ACC112 (cell line): ENCODE data around the gene PTPRJ.

ENCODE experiments used
- H2AFZ ChIP-seq: fragments of 200-600 bp; sonication (generic); one replicate; pipeline ENCODE4 v1.6.0; 2017; ENCODE audit warnings: antibody characterized with exemption, low read length; ENCODE audit not compliant: unreplicated experiment
- H3K27ac ChIP-seq: fragments of 200-600 bp; sonication (generic); 2 replicates; pipeline ENCODE4 v1.5.1; 2014; ENCODE audit warnings: low read depth, mild to moderate bottlenecking, antibody characterized with exemption, low read length, moderate library complexity
- H3K27me3 ChIP-seq: fragments of 200-600 bp; sonication (generic); 2 replicates; pipeline ENCODE4 v1.6.1; 2014; ENCODE audit warnings: mild to moderate bottlenecking, antibody characterized with exemption, low read length, moderate library complexity, mixed read lengths; ENCODE audit not compliant: insufficient read depth
- H3K36me3 ChIP-seq: fragments of 200-600 bp; sonication (generic); 2 replicates; pipeline ENCODE4 v1.6.1; 2016; ENCODE audit warnings: mild to moderate bottlenecking, antibody characterized with exemption, low read length, moderate library complexity, mixed read lengths; ENCODE audit not compliant: insufficient read depth
- H3K4me1 ChIP-seq: fragments of 200-600 bp; sonication (generic); one replicate; pipeline ENCODE4 v1.6.1; 2016; ENCODE audit warnings: low read length, mixed read lengths; ENCODE audit not compliant: insufficient read depth, unreplicated experiment, control insufficient read depth
- H3K4me3 ChIP-seq: fragments of 200-600 bp; sonication (generic); 2 replicates; pipeline ENCODE4 v1.5.1; 2014; ENCODE audit warnings: mild to moderate bottlenecking, low read depth, low read length
- H3K79me2 ChIP-seq: fragments of 200-600 bp; sonication (generic); one replicate; pipeline ENCODE4 v1.6.0; 2016; ENCODE audit warnings: low read length; ENCODE audit not compliant: control insufficient read depth, unreplicated experiment, insufficient read depth

PTPRJ gene

DNA sequence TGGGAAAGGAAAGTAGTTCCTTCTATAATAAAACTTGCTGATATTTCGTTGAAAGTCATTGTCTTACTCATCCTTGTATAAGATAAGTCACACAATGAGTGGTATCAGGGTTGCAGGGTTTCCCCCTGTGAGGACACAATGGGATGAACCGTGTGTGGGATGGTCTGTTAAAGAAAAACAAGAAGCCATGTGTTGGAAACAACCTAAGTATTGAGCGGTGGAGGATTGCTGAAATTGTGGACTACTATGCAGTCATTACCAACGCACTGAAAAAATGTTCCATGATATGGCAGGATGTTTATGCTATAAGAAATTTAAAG lies 28.6 kb downstream of the PTPRJ start:
- peaks cover 39% of the 10 kb centered on the region for H3K79me2 ChIP-seq

DNA sequence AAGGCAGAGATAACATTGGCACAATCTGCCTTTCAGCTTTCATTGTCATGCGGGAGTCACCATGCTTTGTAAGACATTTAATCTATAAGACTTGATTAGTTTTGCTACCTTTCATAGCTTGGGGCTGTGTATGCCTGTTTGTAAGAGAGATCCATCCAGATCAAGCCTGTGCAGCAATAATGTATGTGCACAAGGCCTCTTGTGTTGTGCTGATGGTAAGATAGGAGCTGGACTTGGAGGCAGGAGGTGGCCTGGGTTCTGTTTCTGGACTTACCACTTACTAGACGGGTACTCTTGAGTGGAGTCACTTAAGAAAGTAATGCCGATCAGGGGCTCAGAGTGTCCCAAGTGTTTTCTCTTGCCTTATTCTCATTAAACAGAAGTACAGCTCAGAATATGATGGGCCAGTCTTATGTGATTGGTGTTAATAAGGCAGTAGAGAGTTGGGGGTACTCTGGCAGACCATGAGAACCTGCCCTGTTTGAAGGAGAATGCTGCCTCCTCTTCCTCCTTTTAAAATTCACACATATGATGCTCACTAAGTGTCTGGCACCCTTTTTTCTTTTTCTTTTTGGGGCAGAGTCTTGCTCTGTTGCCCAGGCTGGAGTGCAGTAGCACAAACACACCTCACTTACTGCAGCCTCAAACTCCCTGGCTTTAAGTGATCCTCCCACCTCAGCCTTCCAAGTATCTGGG lies 30.9 kb downstream of the PTPRJ start:
- Histone ChIP-seq H3K27ac (no peak overlapping the region), H3K79me2 (peaks cover 29% of the 10 kb centered on the region), H2AFZ (no peak overlapping the region), H3K27me3 (no peaks in the 10 kb centered on the region), H3K4me3 (no peak overlapping the region), H3K36me3 (no peaks in the 10 kb centered on the region), H3K4me1 (peaks cover 26% of the 10 kb centered on the region)

More for the DNA sequence above, 28.6 kb downstream of the PTPRJ start:
- no peak overlapping the region for H3K27ac ChIP-seq
- H3K4me3 ChIP-seq = no peak overlapping the region
- no peaks in the 10 kb centered on the region for H3K36me3 ChIP-seq
- H3K27me3 ChIP-seq = no peaks in the 10 kb centered on the region
- H3K4me1 ChIP-seq = peaks cover 44% of the 10 kb centered on the region
- no peak overlapping the region for H2AFZ ChIP-seq

DNA sequence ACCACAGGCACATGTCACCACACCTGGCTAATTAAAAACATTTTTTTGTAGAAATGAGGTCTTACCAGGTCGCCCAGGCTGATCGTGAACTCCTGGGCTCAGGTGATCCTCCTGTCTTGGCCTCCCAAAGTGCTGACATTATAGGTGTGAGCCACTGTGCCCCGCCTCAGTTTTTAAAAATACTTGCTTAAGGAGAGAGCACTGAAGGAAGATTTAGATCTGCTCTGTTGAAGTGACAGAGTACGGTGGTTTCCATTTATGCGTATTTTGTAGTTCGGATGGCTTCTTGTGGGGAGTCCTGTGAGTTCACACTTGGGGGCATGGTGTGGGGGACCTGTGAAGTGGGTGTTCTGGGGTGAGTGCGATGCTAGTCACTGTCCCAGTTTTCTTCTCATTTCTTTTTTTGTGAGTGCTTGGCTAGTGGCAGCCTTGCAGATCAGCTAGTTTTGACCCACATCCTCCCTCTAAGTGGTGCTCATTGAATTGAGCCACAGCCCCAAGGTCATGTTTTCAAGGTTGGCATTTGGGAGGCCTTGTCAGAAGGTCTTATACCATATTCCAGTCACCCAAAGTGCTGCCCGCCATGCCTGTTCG lies 31.5 kb downstream of the PTPRJ start:
- Histone ChIP-seq H3K4me1 (peaks cover 23% of the 10 kb centered on the region), H3K36me3 (no peaks in the 10 kb centered on the region), H3K27me3 (no peaks in the 10 kb centered on the region), H3K4me3 (no peak overlapping the region), H3K79me2 (peaks cover 30% of the 10 kb centered on the region), H3K27ac (no peak overlapping the region), H2AFZ (no peak overlapping the region)

- Histone ChIP-seq H3K79me2 (peaks cover 33% of the 10 kb centered on the region), H2AFZ (no peak overlapping the region), H3K27me3 (no peaks in the 10 kb centered on the region), H3K27ac (no peak overlapping the region), H3K36me3 (no peaks in the 10 kb centered on the region), H3K4me3 (no peak overlapping the region), H3K4me1 (peaks cover 27% of the 10 kb centered on the region)
These were observed 33.0 kb downstream of the PTPRJ start for GRCh38 chr11:48013269-48013901.

- no peak overlapping the region for H3K4me3 ChIP-seq
- H3K79me2 ChIP-seq = peaks cover 27% of the 10 kb centered on the region
- H3K27me3 ChIP-seq = no peaks in the 10 kb centered on the region
- H2AFZ ChIP-seq = no peak overlapping the region
- no peak overlapping the region for H3K27ac ChIP-seq
- H3K4me1 ChIP-seq = peaks cover 29% of the 10 kb centered on the region
- H3K36me3 ChIP-seq = no peaks in the 10 kb centered on the region
These were observed 34.6 kb downstream of the PTPRJ start for GRCh38 chr11:48014917-48015316.

DNA sequence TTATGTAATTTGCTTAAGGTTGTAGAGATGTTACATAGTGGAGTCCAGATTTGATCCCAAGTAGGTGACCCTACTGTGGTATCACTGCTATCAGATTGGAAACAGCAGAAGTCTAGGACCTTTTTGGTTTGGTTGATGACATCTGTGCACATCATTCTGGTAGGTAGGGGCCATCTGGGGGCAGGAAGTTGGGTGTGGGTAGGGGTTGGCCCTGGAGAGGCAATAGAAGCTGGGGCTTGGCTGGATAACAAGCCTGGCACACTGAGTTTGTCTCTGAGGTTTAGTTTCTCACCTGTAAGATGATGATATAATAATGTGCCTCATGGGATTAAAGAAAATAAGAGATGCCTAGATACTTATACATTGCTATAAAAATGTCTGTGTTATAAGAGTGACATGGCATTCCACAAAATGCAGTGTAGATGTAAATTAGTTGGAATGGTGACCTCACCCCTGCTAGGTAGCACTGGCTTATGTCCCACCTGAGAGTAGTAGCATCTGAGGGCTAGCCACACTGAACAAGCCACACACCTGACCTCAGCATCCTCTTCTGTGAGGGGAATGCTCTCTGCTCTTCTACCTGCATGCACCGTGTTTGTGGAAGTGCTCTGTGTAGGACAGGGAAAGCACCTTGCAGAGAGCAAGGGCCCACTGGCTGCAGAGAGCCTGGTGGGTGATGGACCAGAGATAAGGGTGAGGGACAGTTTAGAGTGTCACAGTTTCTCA lies 36.9 kb downstream of the PTPRJ start:
- no peak overlapping the region for H3K27ac ChIP-seq
- peaks cover 29% of the 10 kb centered on the region for H3K4me1 ChIP-seq
- no peaks in the 10 kb centered on the region for H3K27me3 ChIP-seq
- H3K36me3 ChIP-seq = no peaks in the 10 kb centered on the region
- H3K4me3 ChIP-seq = peak overlapping the region; percentile 45; the same call in 1 of the 2 replicates
- no peak overlapping the region for H2AFZ ChIP-seq
- H3K79me2 ChIP-seq = peaks cover 19% of the 10 kb centered on the region

DNA sequence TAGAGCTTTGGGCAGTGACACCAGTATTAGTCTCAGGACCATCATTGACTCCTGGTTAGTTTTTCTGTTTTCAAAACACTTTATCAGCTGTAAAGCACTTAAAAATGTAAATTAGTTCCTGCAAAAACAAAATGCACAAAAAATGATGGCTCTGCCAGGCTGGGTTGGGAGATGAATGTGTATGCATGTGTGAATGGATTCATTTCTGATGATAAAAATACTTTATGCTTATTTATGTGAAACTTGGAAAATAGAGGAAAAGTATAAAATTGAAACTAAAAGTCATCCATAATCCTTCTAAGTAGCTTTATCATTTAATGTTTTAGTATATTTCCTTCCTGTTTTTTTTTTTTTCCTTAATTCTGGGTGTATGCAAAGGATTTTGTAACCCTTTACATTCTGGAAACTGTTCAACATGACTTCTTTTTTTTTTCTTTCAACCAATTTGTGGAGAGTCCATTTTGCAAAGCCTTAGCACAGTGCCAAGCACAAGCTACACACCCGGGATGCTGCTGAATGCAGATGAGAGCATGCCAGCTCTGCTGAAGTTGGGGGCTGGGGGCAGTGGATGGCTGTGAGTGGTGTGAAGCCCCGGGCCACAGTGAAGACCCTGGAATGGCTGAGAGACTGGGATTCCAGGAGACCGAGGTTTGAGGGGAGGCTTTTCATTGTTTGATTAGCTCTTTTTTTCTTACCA lies 37.6 kb downstream of the PTPRJ start:
- no peaks in the 10 kb centered on the region for H3K27me3 ChIP-seq
- peaks cover 18% of the 10 kb centered on the region for H3K79me2 ChIP-seq
- H2AFZ ChIP-seq = no peak overlapping the region
- H3K27ac ChIP-seq = no peak overlapping the region
- peak overlapping the region; percentile 45; the same call in 1 of the 2 replicates for H3K4me3 ChIP-seq
- no peaks in the 10 kb centered on the region for H3K36me3 ChIP-seq
- peaks cover 28% of the 10 kb centered on the region for H3K4me1 ChIP-seq

DNA sequence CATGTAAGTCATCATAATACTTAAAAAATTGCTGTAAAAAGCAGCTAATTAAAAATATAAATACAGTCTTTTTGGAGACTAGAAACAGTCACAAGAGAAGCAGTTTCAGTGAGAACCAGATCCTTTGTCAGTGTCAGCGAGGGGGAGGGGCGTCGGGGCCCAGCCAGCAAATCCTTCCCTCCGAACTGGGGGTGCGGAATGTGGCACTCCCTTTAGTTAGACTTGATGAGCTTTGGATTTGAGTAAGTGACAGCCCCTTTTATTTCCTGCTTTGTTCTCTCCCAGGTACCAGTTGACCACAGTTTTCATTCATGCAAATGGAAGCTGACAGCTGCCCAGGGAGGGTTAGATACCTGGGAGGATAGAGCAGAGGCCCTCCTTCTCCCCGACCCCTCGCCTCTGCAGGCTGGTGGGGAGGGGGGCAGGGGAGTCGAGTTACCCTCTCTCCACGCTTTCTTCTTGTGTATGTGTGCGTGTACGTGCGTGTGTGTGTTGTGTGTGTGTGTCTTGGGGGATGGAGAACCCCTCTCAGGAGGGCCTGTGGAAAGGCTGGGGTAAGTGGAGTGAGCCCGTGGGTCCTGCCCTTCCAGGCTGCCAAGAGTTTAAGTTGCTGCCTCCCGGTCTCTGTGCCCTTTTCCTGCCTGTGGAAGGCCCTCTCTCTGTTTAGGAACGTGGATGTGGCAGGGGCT lies 38.3 kb downstream of the PTPRJ start:
- H2AFZ ChIP-seq = no peak overlapping the region
- peaks cover 21% of the 10 kb centered on the region for H3K4me1 ChIP-seq

GRCh38 chr11:48019217-48019584 lies 38.8 kb downstream of the PTPRJ start:
- peaks cover 18% of the 10 kb centered on the region for H3K4me1 ChIP-seq
- H3K27ac ChIP-seq = no peak overlapping the region
- H2AFZ ChIP-seq = no peak overlapping the region
- H3K4me3 ChIP-seq = no peak overlapping the region
- peaks cover 20% of the 10 kb centered on the region for H3K79me2 ChIP-seq
- no peaks in the 10 kb centered on the region for H3K36me3 ChIP-seq
- H3K27me3 ChIP-seq = no peaks in the 10 kb centered on the region

More for the DNA sequence above, 38.3 kb downstream of the PTPRJ start:
- H3K27me3 ChIP-seq = no peaks in the 10 kb centered on the region
- no peak overlapping the region for H3K4me3 ChIP-seq
- no peak overlapping the region for H3K27ac ChIP-seq
- peaks cover 20% of the 10 kb centered on the region for H3K79me2 ChIP-seq
- no peaks in the 10 kb centered on the region for H3K36me3 ChIP-seq

DNA sequence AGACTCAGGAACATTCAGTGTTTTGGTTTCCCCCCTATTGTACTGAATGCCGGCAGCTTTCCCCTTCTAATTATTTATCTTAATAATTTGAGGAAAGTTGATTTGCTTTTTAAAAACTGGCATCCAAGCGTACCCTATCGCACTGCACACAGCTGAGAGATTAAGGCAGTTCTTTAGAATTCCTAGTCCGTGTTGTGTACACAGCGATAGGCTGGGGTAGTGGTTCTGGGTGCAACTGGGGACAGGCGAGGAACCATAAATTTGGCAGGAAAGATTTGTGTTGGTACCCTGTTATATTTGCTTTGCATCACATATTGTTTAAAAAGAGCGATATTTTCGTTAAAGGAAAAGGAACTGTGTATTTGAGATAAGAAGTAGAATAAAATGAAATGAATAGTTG lies 39.2 kb downstream of the PTPRJ start:
- Histone ChIP-seq H3K4me1 (peaks cover 18% of the 10 kb centered on the region), H3K27ac (no peak overlapping the region), H3K79me2 (peaks cover 20% of the 10 kb centered on the region), H3K36me3 (no peaks in the 10 kb centered on the region), H3K27me3 (no peaks in the 10 kb centered on the region), H2AFZ (no peak overlapping the region), H3K4me3 (no peak overlapping the region)
